UCSD-AML1 (cell line): Measurements from ENCODE around the gene MAML1.
A peak's percentile ranks its signal among the peaks of the same experiment; 100 is the strongest.
"Not testable (repeated sequence)": the region's sequence is repeated elsewhere in the genome, so short reads cannot be mapped to it uniquely, and the experiment has no call there.

Experiments
- DNase-seq: peaks from one replicate; lab custom pipeline; 2025; ENCODE audit not compliant: unreplicated experiment; lab: John Stamatoyannopoulos, UW

Gene MAML1

GRCh38 chr5:179768326-179769085, 35.9 kb downstream of the MAML1 start:
- DNase-seq: no peak

- no peak for DNase-seq
Observed at GRCh38 chr5:179769271-179769670, 36.6 kb downstream of the MAML1 start.

- no peak for DNase-seq
Observed at GRCh38 chr5:179769796-179770195, 37.2 kb downstream of the MAML1 start.

- no peak for DNase-seq
Observed at GRCh38 chr5:179771311-179771895, 38.8 kb downstream of the MAML1 start.

GRCh38 chr5:179772351-179772750, 39.7 kb downstream of the MAML1 start:
- DNase-seq: no peak

- no peak for DNase-seq
Observed at GRCh38 chr5:179773686-179774040, 41.0 kb downstream of the MAML1 start.

- DNase-seq: no peak
Observed at GRCh38 chr5:179774442-179774841, 41.8 kb downstream of the MAML1 start.

GRCh38 chr5:179776411-179776938, 43.9 kb downstream of the MAML1 start:
- no peak for DNase-seq

GRCh38 chr5:179777456-179777855, 44.8 kb downstream of the MAML1 start:
- DNase-seq: no peak

GRCh38 chr5:179777909-179778308, 45.3 kb downstream of the MAML1 start:
- no peak for DNase-seq

GRCh38 chr5:179778591-179778990, 46.0 kb downstream of the MAML1 start:
- no peak for DNase-seq

GRCh38 chr5:179779826-179780225, 47.2 kb downstream of the MAML1 start:
- DNase-seq: no peak

GRCh38 chr5:179780362-179780761, 47.7 kb downstream of the MAML1 start:
- no peak for DNase-seq

- DNase-seq: no peak
Observed at GRCh38 chr5:179781846-179782245, 49.2 kb downstream of the MAML1 start.

- DNase-seq: no peak
Observed at GRCh38 chr5:179783128-179783527, 50.5 kb downstream of the MAML1 start.

- DNase-seq: no peak
Observed at GRCh38 chr5:179786861-179787260, 54.2 kb downstream of the MAML1 start.

- DNase-seq: no peak
Observed at GRCh38 chr5:179788193-179788854, 55.7 kb downstream of the MAML1 start.

- not testable (repeated sequence) for DNase-seq
Observed at GRCh38 chr5:179789278-179789677, 56.7 kb downstream of the MAML1 start.

- peak; percentile 72 for DNase-seq
Observed at GRCh38 chr5:179791881-179792611, 59.4 kb downstream of the MAML1 start.

GRCh38 chr5:179792612-179793467, 60.2 kb downstream of the MAML1 start:
- peak; percentile 49 for DNase-seq
